Measurements from ENCODE around the gene STAT3.

GRCh38 chr17:42421507-42422338, 33.5 kb upstream of the STAT3 start:
- TF ChIP-seq MAX (IDR thresholded peaks at IDR 0.05; ENCODE audit: low read depth) (0 out of 2 replicates have a peak, but pooled peaks have one; percentile 40), POLR2AphosphoS5 (IDR thresholded peaks at IDR 0.05; ENCODE audit: low read depth, low read length) (no peak), TCF12 (IDR thresholded peaks at IDR 0.05) (peak; percentile 25; the same call in 1 of the 2 replicates), NFIC (IDR thresholded peaks at IDR 0.05; ENCODE audit: borderline replicate concordance) (peak; percentile 38; the same call in 1 of the 2 replicates), CTCF (IDR thresholded peaks at IDR 0.05) (no peak), YY1 (IDR thresholded peaks at IDR 0.05; ENCODE audit: low read depth) (0 out of 2 replicates have a peak, but pooled peaks have one; percentile 27)
